Fibroblast of the aortic adventitia (primary cell): ENCODE results near the gene RNU7-1. TPM values are rescaled to one million over a fixed set of nuclear protein-coding genes. Genes with fewer than 3 reads are reported as not detected.

Source experiments
- DNase-seq: peaks from one replicate; pipeline ENCODE4 v3.0.0-alpha.2; 2010; ENCODE audit warnings: low read depth
- H3K4me3 ChIP-seq: 2 replicates; pipeline ENCODE4 v1.5.1; 2011; ENCODE audit warnings: low read depth, mild to moderate bottlenecking, control low read depth, low read length, moderate library complexity
- total RNA-seq: library from RNA; depleted of rRNA; stranded (reverse); fragments of >200 nt; gene quantifications from 2 replicates; pipeline ENCODE4 v1.2.3, GENCODE V29; 2012; ENCODE audit warnings: low replicate concordance
- TF ChIP-seq, protein P1 (sequence below): IDR thresholded peaks from 2 replicates; pipeline ENCODE4 v1.5.1; 2011; ENCODE audit warnings: mild to moderate bottlenecking, low read length, control low read depth, inconsistent platforms; ENCODE audit not compliant: insufficient read depth

The RNU7-1 gene
- total RNA-seq, 1 donor: not detected

DNA sequence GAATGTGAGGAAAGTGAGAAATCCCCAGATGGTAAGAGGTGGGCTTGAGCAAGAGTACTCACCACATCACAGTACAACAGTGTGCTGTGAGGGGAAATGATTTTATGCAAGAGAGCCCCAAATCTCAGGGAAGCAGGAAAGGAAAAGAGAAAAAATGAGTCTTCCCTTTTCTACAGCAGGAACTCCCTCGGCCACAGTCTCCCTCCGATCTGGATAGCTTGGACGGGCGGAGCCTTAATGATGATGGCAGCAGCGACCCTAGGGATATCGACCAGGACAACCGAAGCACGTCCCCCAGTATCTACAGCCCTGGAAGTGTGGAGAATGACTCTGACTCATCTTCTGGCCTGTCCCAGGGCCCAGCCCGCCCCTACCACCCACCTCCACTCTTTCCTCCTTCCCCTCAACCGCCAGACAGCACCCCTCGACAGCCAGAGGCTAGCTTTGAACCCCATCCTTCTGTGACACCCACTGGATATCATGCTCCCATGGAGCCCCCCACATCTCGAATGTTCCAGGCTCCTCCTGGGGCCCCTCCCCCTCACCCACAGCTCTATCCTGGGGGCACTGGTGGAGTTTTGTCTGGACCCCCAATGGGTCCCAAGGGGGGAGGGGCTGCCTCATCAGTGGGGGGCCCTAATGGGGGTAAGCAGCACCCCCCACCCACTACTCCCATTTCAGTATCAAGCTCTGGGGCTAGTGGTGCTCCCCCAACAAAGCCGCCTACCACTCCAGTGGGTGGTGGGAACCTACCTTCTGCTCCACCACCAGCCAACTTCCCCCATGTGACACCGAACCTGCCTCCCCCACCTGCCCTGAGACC lies 8.0 kb upstream of the RNU7-1 start:
- H3K4me3 ChIP-seq: no peak overlapping the region
- no peak for DNase-seq
- TF ChIP-seq, protein P1, sequence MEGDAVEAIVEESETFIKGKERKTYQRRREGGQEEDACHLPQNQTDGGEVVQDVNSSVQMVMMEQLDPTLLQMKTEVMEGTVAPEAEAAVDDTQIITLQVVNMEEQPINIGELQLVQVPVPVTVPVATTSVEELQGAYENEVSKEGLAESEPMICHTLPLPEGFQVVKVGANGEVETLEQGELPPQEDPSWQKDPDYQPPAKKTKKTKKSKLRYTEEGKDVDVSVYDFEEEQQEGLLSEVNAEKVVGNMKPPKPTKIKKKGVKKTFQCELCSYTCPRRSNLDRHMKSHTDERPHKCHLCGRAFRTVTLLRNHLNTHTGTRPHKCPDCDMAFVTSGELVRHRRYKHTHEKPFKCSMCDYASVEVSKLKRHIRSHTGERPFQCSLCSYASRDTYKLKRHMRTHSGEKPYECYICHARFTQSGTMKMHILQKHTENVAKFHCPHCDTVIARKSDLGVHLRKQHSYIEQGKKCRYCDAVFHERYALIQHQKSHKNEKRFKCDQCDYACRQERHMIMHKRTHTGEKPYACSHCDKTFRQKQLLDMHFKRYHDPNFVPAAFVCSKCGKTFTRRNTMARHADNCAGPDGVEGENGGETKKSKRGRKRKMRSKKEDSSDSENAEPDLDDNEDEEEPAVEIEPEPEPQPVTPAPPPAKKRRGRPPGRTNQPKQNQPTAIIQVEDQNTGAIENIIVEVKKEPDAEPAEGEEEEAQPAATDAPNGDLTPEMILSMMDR: no peak

DNA sequence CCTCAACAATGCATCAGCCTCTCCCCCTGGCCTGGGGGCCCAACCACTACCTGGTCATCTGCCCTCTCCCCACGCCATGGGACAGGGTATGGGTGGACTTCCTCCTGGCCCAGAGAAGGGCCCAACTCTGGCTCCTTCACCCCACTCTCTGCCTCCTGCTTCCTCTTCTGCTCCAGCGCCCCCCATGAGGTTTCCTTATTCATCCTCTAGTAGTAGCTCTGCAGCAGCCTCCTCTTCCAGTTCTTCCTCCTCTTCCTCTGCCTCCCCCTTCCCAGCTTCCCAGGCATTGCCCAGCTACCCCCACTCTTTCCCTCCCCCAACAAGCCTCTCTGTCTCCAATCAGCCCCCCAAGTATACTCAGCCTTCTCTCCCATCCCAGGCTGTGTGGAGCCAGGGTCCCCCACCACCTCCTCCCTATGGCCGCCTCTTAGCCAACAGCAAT lies 7.4 kb upstream of the RNU7-1 start:
- H3K4me3 ChIP-seq: no peak overlapping the region
- no peak for DNase-seq
- TF ChIP-seq, protein P1: no peak

DNA sequence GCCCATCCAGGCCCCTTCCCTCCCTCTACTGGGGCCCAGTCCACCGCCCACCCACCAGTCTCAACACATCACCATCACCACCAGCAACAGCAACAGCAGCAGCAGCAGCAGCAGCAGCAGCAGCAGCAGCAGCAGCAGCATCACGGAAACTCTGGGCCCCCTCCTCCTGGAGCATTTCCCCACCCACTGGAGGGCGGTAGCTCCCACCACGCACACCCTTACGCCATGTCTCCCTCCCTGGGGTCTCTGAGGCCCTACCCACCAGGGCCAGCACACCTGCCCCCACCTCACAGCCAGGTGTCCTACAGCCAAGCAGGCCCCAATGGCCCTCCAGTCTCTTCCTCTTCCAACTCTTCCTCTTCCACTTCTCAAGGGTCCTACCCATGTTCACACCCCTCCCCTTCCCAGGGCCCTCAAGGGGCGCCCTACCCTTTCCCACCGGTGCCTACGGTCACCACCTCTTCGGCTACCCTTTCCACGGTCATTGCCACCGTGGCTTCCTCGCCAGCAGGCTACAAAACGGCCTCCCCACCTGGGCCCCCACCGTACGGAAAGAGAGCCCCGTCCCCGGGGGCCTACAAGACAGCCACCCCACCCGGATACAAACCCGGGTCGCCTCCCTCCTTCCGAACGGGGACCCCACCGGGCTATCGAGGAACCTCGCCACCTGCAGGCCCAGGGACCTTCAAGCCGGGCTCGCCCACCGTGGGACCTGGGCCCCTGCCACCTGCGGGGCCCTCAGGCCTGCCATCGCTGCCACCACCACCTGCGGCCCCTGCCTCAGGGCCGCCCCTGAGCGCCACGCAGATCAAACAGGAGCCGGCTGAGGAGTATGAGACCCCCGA lies 6.8 kb upstream of the RNU7-1 start:
- TF ChIP-seq, protein P1: no peak
- peak overlapping the region; percentile 68 for H3K4me3 ChIP-seq
- DNase-seq: no peak

DNA sequence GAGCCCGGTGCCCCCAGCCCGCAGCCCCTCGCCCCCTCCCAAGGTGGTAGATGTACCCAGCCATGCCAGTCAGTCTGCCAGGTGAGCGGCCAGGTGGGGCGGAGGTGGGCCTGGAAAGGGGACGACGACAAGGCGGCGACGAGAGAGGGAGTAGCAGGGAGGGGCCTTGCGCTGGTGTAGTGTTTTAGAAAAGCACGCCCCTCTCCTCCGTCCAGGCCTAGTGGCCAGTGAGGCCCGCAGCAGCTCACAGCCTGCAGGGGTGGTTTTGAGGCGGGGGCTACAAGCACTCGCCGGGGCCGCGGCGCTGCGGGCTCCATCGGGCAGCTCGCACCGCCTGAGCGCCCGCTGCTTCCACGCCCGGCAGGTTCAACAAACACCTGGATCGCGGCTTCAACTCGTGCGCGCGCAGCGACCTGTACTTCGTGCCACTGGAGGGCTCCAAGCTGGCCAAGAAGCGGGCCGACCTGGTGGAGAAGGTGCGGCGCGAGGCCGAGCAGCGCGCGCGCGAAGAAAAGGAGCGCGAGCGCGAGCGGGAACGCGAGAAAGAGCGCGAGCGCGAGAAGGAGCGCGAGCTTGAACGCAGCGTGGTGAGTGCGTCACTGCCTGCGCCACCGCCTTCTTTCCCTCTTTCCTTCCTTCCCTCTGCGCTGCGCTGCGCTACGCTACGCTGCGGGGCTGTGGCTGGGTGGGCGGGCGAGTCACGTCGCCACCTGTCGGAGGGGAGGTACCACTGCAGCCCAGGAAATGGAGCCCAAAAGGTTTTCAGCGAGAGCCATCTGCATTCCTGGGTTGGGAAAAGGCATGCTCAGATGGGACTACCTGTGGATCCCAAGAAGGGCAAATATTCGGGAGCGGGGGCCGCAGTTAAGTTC lies 5.9 kb upstream of the RNU7-1 start:
- TF ChIP-seq, protein P1: peak; percentile 97

DNA sequence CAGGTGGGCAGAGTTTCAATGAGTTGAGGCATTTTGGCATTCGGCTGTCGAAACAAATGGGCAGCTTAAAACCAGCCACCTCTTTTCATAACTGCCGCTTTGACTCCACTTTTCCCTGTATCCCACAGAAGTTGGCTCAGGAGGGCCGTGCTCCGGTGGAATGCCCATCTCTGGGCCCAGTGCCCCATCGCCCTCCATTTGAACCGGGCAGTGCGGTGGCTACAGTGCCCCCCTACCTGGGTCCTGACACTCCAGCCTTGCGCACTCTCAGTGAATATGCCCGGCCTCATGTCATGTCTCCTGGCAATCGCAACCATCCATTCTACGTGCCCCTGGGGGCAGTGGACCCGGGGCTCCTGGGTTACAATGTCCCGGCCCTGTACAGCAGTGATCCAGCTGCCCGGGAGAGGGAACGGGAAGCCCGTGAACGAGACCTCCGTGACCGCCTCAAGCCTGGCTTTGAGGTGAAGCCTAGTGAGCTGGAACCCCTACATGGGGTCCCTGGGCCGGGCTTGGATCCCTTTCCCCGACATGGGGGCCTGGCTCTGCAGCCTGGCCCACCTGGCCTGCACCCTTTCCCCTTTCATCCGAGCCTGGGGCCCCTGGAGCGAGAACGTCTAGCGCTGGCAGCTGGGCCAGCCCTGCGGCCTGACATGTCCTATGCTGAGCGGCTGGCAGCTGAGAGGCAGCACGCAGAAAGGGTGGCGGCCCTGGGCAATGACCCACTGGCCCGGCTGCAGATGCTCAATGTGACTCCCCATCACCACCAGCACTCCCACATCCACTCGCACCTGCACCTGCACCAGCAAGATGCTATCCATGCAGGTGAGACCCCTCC lies 5.0 kb upstream of the RNU7-1 start:
- TF ChIP-seq, protein P1: no peak
- no peak for DNase-seq
- H3K4me3 ChIP-seq: peak overlapping the region; percentile 68

More for the DNA sequence above, 5.9 kb upstream of the RNU7-1 start:
- H3K4me3 ChIP-seq: peak overlapping the region; percentile 68
- peak; percentile 92 for DNase-seq
